GM20431 (cell line): ENCODE measurements around the gene PPM1M.

Source experiments
- in situ Hi-C: fragments of 300-500 bp; cut with MseI, MboI; formaldehyde crosslinking; loops from one replicate; pipeline ENCODE4 v1.15.0; 2020; ENCODE audit warnings: low sequenced_read_pairs; ENCODE audit not compliant: unreplicated experiment

The PPM1M gene

GRCh38 chr3:52229656-52230055 lies 15.9 kb upstream of the PPM1M start:
- in situ Hi-C loops, result no loop called here

GRCh38 chr3:52230461-52230860 lies 15.1 kb upstream of the PPM1M start:
- in situ Hi-C loops, result no loop called here

GRCh38 chr3:52230889-52231499 lies 14.6 kb upstream of the PPM1M start:
- in situ Hi-C loops, result no loop called here

- in situ Hi-C loops, result no loop called here
Observed at GRCh38 chr3:52231502-52232278, 13.9 kb upstream of the PPM1M start.

- in situ Hi-C loops, result no loop called here
Observed at GRCh38 chr3:52232279-52233107, 13.1 kb upstream of the PPM1M start.

GRCh38 chr3:52233108-52233591 lies 12.4 kb upstream of the PPM1M start:
- in situ Hi-C loops, result no loop called here

- in situ Hi-C loops, result no loop called here
Observed at GRCh38 chr3:52233968-52234367, 11.6 kb upstream of the PPM1M start.

GRCh38 chr3:52234516-52235447 lies 10.8 kb upstream of the PPM1M start:
- in situ Hi-C loops, result no loop called here

GRCh38 chr3:52236424-52236886 lies 9.1 kb upstream of the PPM1M start:
- in situ Hi-C loops, result no loop called here

- in situ Hi-C loops, result no loop called here
Observed at GRCh38 chr3:52237006-52237656, 8.4 kb upstream of the PPM1M start.

- in situ Hi-C loops, result no loop called here
Observed at GRCh38 chr3:52237657-52238172, 7.8 kb upstream of the PPM1M start.

GRCh38 chr3:52238193-52238760 lies 7.3 kb upstream of the PPM1M start:
- in situ Hi-C loops, result no loop called here

GRCh38 chr3:52238761-52239701 lies 6.5 kb upstream of the PPM1M start, which contains the start of gene TWF2:
TWF2 (minus strand) TSS chr3:52239158; CDS start chr3:52239016, 142 bp downstream.
- in situ Hi-C loops, result no loop called here

- in situ Hi-C loops, result no loop called here
Observed at GRCh38 chr3:52240059-52240885, 5.3 kb upstream of the PPM1M start.

GRCh38 chr3:52240886-52241370 lies 4.6 kb upstream of the PPM1M start:
- in situ Hi-C loops, result no loop called here

- in situ Hi-C loops, result no loop called here
Observed at GRCh38 chr3:52242039-52242438, 3.5 kb upstream of the PPM1M start.
